ENCODE measurements around the gene SMIM10. TPM values are rescaled to one million over a fixed set of nuclear protein-coding genes. Genes with fewer than 3 reads are reported as not detected.
"Not testable (repeated sequence)": the region's sequence is repeated elsewhere in the genome, so short reads cannot be mapped to it uniquely, and the experiment has no call there.

Gene SMIM10
- total RNA-seq, 1 experiment from 2014 or later, result 1.3 TPM

DNA sequence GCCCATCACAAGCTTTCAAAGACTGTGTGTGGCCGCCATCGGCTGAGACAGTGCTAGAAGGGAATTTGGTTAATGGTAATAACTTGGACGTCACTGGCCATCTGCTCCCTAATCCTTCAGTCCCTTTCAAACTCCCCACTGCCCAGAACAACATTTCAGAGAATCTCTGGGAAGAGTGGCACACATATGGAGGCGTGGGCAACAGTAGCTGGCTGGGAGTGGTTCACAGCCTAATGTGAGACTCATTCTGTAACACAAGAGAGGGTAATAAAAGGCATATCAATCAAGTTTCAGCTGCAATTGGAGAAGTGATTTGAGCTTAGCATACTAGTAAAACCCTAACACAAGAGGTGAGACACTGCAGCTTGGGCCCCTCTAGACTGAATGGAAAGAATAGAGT lies 15.4 kb downstream of the SMIM10 start:
- DNase-seq (ENCODE audit: low spot score), result no peak
- in situ Hi-C loops (cut with HindIII; ENCODE audit: low sequenced_read_pairs), result no loop called here

DNA sequence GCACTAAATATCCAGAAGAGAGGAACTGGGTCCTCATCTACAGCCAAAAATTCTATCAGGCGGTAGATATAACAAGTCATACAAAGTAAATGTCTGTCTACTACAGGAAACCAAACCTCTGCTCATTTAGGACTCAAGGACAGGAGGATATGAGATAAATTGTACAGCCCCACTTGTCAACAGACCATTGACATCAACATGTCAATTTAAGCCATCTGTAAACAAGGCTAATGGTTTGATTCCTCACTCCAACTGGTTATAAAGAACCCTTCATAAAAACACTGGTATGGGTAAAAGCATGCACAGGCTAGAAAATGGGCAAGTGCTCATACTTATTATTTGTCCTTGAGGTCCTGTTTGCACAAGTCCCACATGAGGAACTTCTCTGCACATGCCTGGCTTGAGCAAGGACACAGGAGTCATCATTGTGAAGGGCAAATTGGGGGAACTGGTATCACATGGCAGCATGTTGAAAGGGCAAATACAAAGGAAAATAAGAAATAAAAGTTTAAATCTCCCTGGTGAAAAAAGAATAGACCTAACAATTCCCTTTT lies 18.3 kb downstream of the SMIM10 start:
- in situ Hi-C loops (cut with HindIII; ENCODE audit: low sequenced_read_pairs), result no loop called here
- DNase-seq (ENCODE audit: low spot score), result no peak

DNA sequence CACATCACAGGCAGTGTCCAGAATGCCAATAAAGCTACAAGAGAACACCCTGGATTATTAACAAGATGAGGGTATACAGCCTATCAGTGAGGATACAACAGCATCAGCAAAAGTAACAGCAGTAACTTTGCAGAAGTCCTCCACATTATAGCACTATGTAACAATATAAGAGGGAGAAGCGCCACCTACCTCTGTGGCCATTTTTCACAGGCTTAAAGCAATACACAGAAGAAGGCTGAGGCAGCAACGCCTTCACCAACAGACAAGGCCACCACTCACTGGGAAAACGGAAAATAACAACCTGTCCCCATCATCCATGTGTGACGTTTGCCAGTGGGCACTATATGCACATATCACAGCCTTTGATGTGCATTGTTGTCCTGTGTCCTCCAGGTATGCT lies 19.0 kb downstream of the SMIM10 start:
- in situ Hi-C loops (cut with HindIII; ENCODE audit: low sequenced_read_pairs), result no loop called here
- no peak for DNase-seq (ENCODE audit: low spot score)

DNA sequence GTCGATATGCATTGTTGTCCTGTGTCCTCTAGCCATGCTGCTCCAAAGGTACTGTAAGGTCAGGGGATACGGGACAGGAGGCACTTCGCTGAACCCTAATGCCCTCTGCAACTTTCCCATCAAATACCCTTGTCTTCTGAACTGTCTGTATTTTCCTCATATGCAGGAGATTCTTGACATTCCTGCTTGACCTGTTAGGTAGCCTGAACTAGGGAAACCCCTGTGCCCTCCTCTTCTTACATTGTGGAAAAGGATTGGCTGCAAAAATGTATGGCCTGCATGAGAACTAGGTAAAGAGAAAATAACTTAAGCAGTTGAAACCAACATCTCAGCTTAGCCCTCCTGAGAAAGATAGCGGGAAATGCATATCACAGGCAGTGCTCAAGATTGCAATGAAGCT lies 20.1 kb downstream of the SMIM10 start:
- DNase-seq (ENCODE audit: low spot score), result no peak
- in situ Hi-C loops (cut with HindIII; ENCODE audit: low sequenced_read_pairs), result no loop called here

DNA sequence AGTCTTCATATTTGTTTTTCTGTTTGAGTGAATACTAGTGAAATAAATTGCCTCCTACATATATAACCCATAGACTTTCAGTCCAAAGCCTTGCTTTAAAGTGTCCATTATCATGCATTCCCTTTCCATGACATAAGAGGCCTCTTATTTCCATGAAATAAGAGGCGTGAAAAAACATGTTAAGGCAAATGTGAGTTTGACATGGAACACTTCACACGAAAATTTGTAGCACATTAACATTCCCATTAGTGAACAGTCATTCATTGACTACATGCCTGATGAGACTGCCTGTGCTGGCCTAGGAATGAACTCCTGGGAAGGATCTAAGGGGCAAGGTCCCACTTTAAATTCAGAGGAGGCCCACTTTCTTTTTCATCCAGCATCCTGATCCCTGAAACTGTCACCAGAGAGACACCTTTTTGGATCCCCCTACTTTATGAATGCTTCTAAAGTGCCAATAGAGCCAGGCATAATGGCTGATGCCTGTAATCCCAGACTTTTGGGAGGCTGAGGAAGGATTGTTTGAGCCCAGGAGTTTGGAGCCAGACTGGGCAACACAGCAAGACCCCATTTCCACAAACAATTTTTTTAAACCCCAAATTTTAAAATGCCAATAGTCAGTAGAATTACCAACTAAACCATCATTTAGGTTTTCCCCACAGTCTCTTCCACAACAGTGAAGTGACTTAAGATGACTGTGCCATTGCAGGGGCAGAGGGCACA lies 24.9 kb downstream of the SMIM10 start:
- in situ Hi-C loops (cut with HindIII; ENCODE audit: low sequenced_read_pairs), result no loop called here
- no peak for DNase-seq (ENCODE audit: low spot score)

DNA sequence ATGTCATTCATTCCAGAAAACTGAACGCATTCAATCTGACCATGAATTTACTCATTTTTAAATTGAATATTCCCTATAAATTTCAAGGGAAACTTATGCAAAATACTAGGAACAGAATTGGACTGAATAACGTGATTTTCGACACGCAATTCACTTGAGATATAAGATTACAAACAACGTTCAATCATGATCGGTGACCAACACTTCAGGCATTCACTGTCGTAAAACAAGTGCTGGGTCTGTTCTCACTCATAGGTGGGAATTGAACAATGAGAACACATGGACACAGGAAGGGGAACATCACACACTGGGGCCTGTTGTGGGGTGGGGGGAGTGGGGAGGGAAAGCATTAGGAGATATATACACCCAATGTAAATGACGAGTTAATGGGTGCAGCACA lies 29.1 kb downstream of the SMIM10 start:
- in situ Hi-C loops (cut with HindIII; ENCODE audit: low sequenced_read_pairs); DNase-seq (ENCODE audit: low spot score): not testable (repeated sequence)

DNA sequence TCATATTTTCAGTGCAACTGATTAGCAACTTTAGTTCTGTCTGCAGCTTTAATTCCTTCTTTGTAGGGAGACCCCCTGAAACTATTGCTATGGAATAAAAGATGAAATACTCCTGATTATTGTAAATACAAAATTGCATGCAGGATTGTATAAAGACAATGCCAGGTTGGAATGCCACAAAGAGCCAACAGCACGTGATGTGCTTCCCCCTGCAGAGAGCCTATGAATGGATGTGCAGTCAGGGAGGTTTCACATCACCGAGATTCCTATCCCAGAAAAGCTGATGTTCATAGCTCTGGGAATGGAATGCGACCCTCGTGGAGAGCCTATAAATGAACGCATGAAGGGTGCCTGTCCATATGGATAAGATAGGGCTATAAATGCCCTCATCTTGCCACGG lies 33.0 kb downstream of the SMIM10 start:
- in situ Hi-C loops (cut with HindIII; ENCODE audit: low sequenced_read_pairs), result not testable (repeated sequence)

DNA sequence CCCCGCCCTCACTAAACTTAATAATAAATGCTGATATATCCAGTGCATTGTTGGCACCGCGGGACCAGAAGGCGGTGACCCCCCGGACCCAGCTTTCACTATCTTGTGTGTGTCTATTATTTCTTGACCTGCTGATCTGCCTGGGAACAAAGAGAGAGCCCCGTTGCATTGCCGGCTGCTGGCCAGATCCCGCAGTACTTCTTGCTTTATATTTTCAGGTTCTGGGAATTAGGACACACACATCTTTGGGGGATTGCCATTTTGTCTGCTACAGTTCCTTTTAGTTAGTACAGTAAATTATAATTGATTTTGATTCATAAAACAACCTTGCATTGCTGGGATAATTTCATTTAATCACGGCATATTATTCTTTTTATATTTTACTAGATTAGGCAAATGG lies 33.7 kb downstream of the SMIM10 start:
- no peak for DNase-seq (ENCODE audit: low spot score)
- in situ Hi-C loops (cut with HindIII; ENCODE audit: low sequenced_read_pairs), result no loop called here

More for the DNA sequence above, 33.0 kb downstream of the SMIM10 start:
- not testable (repeated sequence) for DNase-seq (ENCODE audit: low spot score)

DNA sequence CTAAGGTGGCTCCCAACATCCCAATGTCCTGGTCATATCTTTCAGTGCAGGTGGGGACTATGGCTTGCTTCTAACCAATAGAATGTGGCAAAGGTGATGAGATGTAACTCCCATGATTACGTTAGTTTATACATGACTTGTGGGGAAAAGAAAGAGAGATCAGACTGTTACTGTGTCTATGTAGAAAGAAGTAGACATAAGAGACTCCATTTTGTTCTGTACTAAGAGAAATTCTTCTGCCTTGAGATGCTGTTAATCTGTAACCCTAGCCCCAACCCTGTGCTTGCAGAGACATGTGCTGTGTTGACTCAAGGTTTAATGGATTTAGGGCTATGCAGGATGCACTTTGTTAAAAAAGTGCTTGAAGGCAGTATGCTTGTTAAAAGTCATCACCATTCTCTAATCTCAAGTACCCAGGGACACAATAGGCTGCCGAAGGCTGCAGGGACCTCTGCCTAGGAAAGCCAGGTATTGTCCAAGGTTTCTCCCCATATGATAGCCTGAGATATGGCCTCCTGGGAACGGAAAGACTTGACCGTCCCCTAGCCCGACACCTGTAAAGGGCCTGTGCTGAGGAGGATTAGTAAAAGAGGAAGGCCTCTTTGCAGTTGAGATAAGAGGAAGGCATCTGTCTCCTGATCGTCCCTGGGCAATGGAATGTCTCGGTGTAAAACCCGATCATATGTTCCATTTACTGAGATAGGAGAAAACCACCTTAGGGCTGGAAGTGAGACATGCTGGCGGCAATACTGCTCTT lies 39.6 kb downstream of the SMIM10 start:
- DNase-seq (ENCODE audit: low spot score); in situ Hi-C loops (cut with HindIII; ENCODE audit: low sequenced_read_pairs): not testable (repeated sequence)

DNA sequence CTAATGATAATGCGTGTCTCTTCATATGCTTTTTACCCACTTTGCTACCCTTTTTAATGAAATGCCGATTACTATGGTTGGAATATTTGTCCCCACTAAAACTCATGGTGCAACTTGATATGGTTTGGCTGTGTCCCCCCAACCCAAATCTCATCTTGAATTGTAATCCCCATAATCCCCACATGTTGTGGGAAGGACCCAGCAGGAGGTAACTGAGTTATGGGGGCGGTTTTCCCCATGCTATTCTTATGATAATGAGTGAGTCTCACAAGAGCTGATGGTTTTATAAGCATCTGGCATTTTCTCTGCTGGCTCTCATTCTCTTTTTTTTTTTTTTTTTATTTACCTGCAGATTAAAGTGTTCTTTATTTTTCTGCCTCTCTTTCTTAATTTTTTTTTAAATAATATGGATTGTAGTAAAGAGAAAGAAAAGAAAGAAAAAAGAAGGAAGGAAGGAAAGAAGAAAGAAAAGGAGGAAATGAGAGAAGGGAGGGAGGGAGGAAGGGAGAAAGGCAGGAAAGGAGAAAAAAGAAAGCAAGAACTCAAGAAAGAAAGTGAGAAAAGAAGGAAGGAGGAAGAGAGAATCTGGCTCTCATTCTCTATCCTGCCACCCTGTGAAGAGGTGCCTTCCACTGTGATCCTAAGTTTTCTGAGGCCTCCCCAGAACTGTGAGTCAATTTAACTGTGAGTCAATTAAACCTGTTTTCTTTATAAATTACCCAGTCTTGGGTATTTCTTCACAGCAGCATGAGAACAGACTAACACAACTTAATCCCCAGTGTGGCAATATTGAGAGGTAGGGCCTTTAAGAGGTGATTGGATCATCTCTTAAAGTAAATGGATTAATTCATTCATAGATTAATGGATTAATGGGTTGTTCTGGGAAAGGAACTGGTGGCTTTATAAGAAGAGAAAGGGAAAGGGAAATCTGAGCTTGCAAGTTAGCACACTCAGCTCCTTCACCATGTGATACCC lies 50.6 kb downstream of the SMIM10 start:
- DNase-seq (ENCODE audit: low spot score); in situ Hi-C loops (cut with HindIII; ENCODE audit: low sequenced_read_pairs): not testable (repeated sequence)

Other genes starting within 250 kb of the SMIM10 start
- 22.0 and 30.1 TPM in 2 replicates for gene PABIR2, start 193.8 kb upstream of the SMIM10 start, total RNA-seq (2014; rRNA removed; shearing (Covaris generic))
- gene MOSPD1, start 75.7 kb upstream of the SMIM10 start, total RNA-seq (2014; rRNA removed; shearing (Covaris generic)), result 59.1 and 115 TPM in 2 replicates
- gene RTL8B, start 31.6 kb downstream of the SMIM10 start, total RNA-seq (2014; rRNA removed; shearing (Covaris generic)), result 8.6 and 9.0 TPM in 2 replicates
- gene RTL8C, start 41.4 kb downstream of the SMIM10 start, total RNA-seq (2014; rRNA removed; shearing (Covaris generic)), result 8.2 and 18.8 TPM in 2 replicates
- gene RTL8A, start 61.1 kb downstream of the SMIM10 start, total RNA-seq (2014; rRNA removed; shearing (Covaris generic)), result 4.4 and 12.7 TPM in 2 replicates
- gene SMIM10L2B, start 107.7 kb downstream of the SMIM10 start, total RNA-seq (2014; rRNA removed; shearing (Covaris generic)), result 1.1 and 1.2 TPM in 2 replicates
- gene ETDB, start 129.5 kb downstream of the SMIM10 start, total RNA-seq (2014; rRNA removed; shearing (Covaris generic)), result not detected in 2 replicates
- gene CT55, start 180.4 kb downstream of the SMIM10 start, total RNA-seq (2014; rRNA removed; shearing (Covaris generic)), result not detected in 2 replicates

Data from G401 (cell line).